Measurements from ENCODE around the gene CTSF. TPM values are rescaled to one million over a fixed set of nuclear protein-coding genes. Genes with fewer than 3 reads are reported as not detected.
A peak's percentile ranks its signal among the peaks of the same experiment; 100 is the strongest.

Gene CTSF
- total and polyA plus RNA-seq, 2 donors (not counting 1 experiment from before 2014, with no cell fraction given): 16.6 to 20.9 TPM

GRCh38 chr11:66616379-66617154 is 48.2 kb upstream of the CTSF start, which contains the start of gene RBM14:
Gene RBM14, plus strand, starts transcription at chr11:66616630. Its CDS starts 91 bp downstream, at chr11:66616721.
- H3K79me2 ChIP-seq (ENCODE audit: control insufficient read depth, insufficient read depth, low read length): peaks cover 93% of the 10 kb centered on the region
- Mint-ChIP-seq H3K4me3 (peak within 1 kb of the TSS; percentile 99), H3K27me3 (no peaks in the 10 kb centered on the region), H3K9me3 (ENCODE audit: insufficient read depth) (no peaks in the 10 kb centered on the region), H3K4me1 (peaks cover 59% of the 10 kb centered on the region), H3K27ac (peak within 1 kb of the TSS; percentile 99)
- intact Hi-C loops (cut with micrococcal nuclease): loop anchor here (1.0 to 2.0 kb wide), 6 partner anchors 8 to 70 kb away; partner anchors contain the start of genes ACTN3, CCDC87, CCS and RBM4
- H3K9me3 ChIP-seq (ENCODE audit: control extremely low read depth in 1 of 3, control insufficient read depth in 2 of 3, insufficient read depth in 1 of 3, low read length in 2 of 3): no peaks in the 10 kb centered on the region
- H2AFZ ChIP-seq (ENCODE audit: insufficient read depth, low read depth, low read length, poor library complexity, severe bottlenecking): peak within 1 kb of the TSS; percentile 96
- peak within 1 kb of the TSS; percentile 75 to 97 (median 94) for H3K4me3 ChIP-seq (ENCODE audit: control extremely low read depth in 1 of 5, extremely low read depth in 1 of 5, insufficient read depth in 1 of 5, low read depth in 2 of 5, low read length in 4 of 5)
- POLR2A ChIA-PET: interaction anchor here (0.6 to 5.2 kb wide), 14 partner anchors 7 to 1241 kb away, joined by 3 to 53 read pairs (median 6); partner anchors contain the start of genes CCDC87, CCS, RBM4 and RBM4B
- peak within 1 kb of the TSS; percentile 99 for H3K4me2 ChIP-seq (replicated peaks; ENCODE audit: low read depth, low read length, poor library complexity, severe bottlenecking)
- CTCF ChIA-PET: interaction anchor here (1.0 to 4.5 kb wide), 9 partner anchors 10 to 61 kb away, joined by 3 to 32 read pairs (median 6); partner anchors contain the start of genes CCDC87, CCS, CTSF and RBM4
- H3K36me3 ChIP-seq (replicated peaks in 1 of 2; ENCODE audit: control extremely low read depth in 1 of 2, control insufficient read depth in 1 of 2, extremely low read depth in 1 of 2, insufficient read depth in 2 of 2, low read length in 1 of 2): peaks cover 0 to 20% of the 10 kb centered on the region in 2 experiments
- H3K27ac ChIP-seq (ENCODE audit: low read length in 2 of 2): peak within 1 kb of the TSS; percentile 85 to 90
- H3K9ac ChIP-seq (ENCODE audit: low read length): peak within 1 kb of the TSS; percentile 91
- no peaks in the 10 kb centered on the region for H3K27me3 ChIP-seq (replicated peaks in 1 of 4; ENCODE audit: control extremely low read depth in 1 of 4, control insufficient read depth in 3 of 4, insufficient read depth in 4 of 4, low read length in 3 of 4)
- TF ChIP-seq EZH2 (IDR thresholded peaks at IDR 0.05; ENCODE audit: borderline replicate concordance, insufficient read depth, low read depth, low read length, poor library complexity, severe bottlenecking) (no peak), CTCF (IDR thresholded peaks at IDR 0.05) (no peak)
- H4K20me1 ChIP-seq (ENCODE audit: control insufficient read depth, insufficient read depth, low read length, poor library complexity, severe bottlenecking): peaks cover 43% of the 10 kb centered on the region
- DNase-seq (peak; percentile 99), ATAC-seq (ENCODE audit: low read depth) (peak; percentile 89)
- H3K4me1 ChIP-seq (ENCODE audit: control insufficient read depth in 2 of 2, insufficient read depth in 2 of 2, low read length in 2 of 2): peaks cover 53 to 65% of the 10 kb centered on the region in 2 donors
- under 1% methylated on average over 90 of the region's 90 CpGs for WGBS (ENCODE audit: insufficient coverage)
